SKM-1 (cell line): Measurements from ENCODE around the gene TAB2.

Experiments used
- DNase-seq: peaks from one replicate; lab custom pipeline; 2025; ENCODE audit not compliant: unreplicated experiment; lab: John Stamatoyannopoulos, UW

TAB2 gene

GRCh38 chr6:149317644-149318571, at the start of gene TAB2:
Gene TAB2, plus strand, starts transcription at chr6:149317712. Its CDS starts 52,286 bp downstream, at chr6:149369998.
- DNase-seq = no peak

GRCh38 chr6:149268146-149268545, 49.4 kb upstream of the TAB2 start:
- no peak for DNase-seq

GRCh38 chr6:149268768-149269167, 48.7 kb upstream of the TAB2 start:
- no peak for DNase-seq

- no peak for DNase-seq
Measured at GRCh38 chr6:149270616-149271015, 46.9 kb upstream of the TAB2 start.

- peak; percentile 91 for DNase-seq
Measured at GRCh38 chr6:149271348-149272340, 45.9 kb upstream of the TAB2 start.

GRCh38 chr6:149273318-149273717, 44.2 kb upstream of the TAB2 start:
- no peak for DNase-seq

- no peak for DNase-seq
Measured at GRCh38 chr6:149275621-149276020, 41.9 kb upstream of the TAB2 start.

GRCh38 chr6:149277621-149278020, 39.9 kb upstream of the TAB2 start:
- no peak for DNase-seq

- no peak for DNase-seq
Measured at GRCh38 chr6:149278997-149279396, 38.5 kb upstream of the TAB2 start.

GRCh38 chr6:149284904-149285303, 32.6 kb upstream of the TAB2 start:
- DNase-seq = no peak

- no peak for DNase-seq
Measured at GRCh38 chr6:149285626-149286025, 31.9 kb upstream of the TAB2 start.

- DNase-seq = no peak
Measured at GRCh38 chr6:149286905-149287304, 30.6 kb upstream of the TAB2 start.

- DNase-seq = no peak
Measured at GRCh38 chr6:149289192-149289781, 28.2 kb upstream of the TAB2 start.

- no peak for DNase-seq
Measured at GRCh38 chr6:149289966-149290365, 27.5 kb upstream of the TAB2 start.

- DNase-seq = no peak
Measured at GRCh38 chr6:149293244-149293643, 24.3 kb upstream of the TAB2 start.

- no peak for DNase-seq
Measured at GRCh38 chr6:149300563-149300962, 16.9 kb upstream of the TAB2 start.

- DNase-seq = no peak
Measured at GRCh38 chr6:149302723-149303122, 14.8 kb upstream of the TAB2 start.

- DNase-seq = no peak
Measured at GRCh38 chr6:149303468-149303867, 14.0 kb upstream of the TAB2 start.

- no peak for DNase-seq
Measured at GRCh38 chr6:149305372-149305771, 12.1 kb upstream of the TAB2 start.

- no peak for DNase-seq
Measured at GRCh38 chr6:149306967-149307366, 10.5 kb upstream of the TAB2 start.

- no peak for DNase-seq
Measured at GRCh38 chr6:149311293-149311692, 6.2 kb upstream of the TAB2 start.
